Measurements from ENCODE around the gene JAKMIP1.

DNA sequence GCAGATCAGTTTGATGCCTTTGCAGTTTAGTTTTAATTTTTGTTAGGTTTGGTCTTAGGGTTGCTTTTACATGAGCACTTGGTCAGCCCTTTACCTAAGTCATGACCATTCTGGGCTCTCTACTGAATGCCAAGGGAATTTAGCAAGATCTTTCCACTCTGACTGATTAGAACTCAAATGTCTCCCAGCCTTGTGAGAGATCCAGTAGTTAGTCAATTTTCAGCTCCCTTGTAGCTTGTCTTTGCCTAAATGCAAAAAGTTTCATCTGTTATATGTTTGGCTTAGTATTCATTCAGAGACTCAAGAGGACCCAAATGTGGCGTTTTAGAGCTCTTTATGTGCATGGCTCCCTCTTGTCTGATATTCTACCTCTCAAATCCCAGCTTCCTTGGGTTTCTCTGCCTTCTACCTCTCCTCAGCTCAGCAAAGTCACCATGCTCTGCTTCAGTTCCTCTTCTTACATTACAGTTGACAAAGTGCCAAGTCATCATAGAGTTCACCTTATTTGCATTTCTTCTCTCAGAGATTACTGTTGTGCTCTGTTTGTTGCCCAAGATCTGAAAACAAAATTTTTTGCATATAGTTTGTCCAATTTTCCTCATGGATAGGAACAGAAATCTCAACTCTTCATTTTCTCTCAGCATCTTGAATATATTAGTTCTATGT, 17.5 kb upstream of the JAKMIP1 start:
- no peak for TF ChIP-seq SUZ12 (IDR thresholded peaks at IDR 0.05; ENCODE audit: extremely low read depth, insufficient read depth, insufficient read length)
- no peak for TF ChIP-seq YY1 (IDR thresholded peaks at IDR 0.05; ENCODE audit: insufficient read depth, insufficient read length)
- TF ChIP-seq ZNF274 (IDR thresholded peaks at IDR 0.05; ENCODE audit: low read depth, low read length), result no peak

Measured in NT2/D1 (cell line).